Osteoblast (primary cell): ENCODE results near the gene TDRD7. TPM values are rescaled to one million over a fixed set of nuclear protein-coding genes. Genes with fewer than 3 reads are reported as not detected.

Experiments used
- DNase-seq: peaks from one replicate; pipeline ENCODE4 v3.0.0; 2011; ENCODE audit warnings: low spot score, mixed read lengths; ENCODE audit not compliant: insufficient read length; ENCODE audit errors: missing footprints
- H2AFZ ChIP-seq: 2 replicates; pipeline ENCODE4 v1.6.0; 2011; ENCODE audit warnings: mild to moderate bottlenecking, low read length
- H3K27ac ChIP-seq: 2 replicates; pipeline ENCODE4 v1.5.1; 2011; ENCODE audit warnings: mild to moderate bottlenecking, low read depth, low read length, moderate library complexity
- H3K27me3 ChIP-seq: 2 replicates; pipeline ENCODE4 v1.6.0; 2012; ENCODE audit warnings: mild to moderate bottlenecking, control low read depth, inconsistent platforms, low read length, moderate library complexity; ENCODE audit not compliant: insufficient read depth
- H3K36me3 ChIP-seq: 2 replicates; pipeline ENCODE4 v1.5.1; 2011; ENCODE audit warnings: mild to moderate bottlenecking, low read length, control low read depth, moderate library complexity; ENCODE audit not compliant: insufficient read depth
- H3K4me1 ChIP-seq: 2 replicates; pipeline ENCODE4 v1.5.1; 2011; ENCODE audit warnings: mild to moderate bottlenecking, low read length, control low read depth, moderate library complexity; ENCODE audit not compliant: insufficient read depth
- H3K4me2 ChIP-seq: 2 replicates; pipeline ENCODE4 v1.6.0; 2011; ENCODE audit warnings: mild to moderate bottlenecking, low read length; ENCODE audit not compliant: insufficient read depth
- H3K4me3 ChIP-seq: fragments of 200-600 bp; sonication (generic); 3 replicates; pipeline ENCODE4 v1.5.1; 2012; ENCODE audit warnings: mild to moderate bottlenecking, low read length, inconsistent platforms; ENCODE audit not compliant: insufficient read depth
- H3K79me2 ChIP-seq: 2 replicates; pipeline ENCODE4 v1.6.0; 2012; ENCODE audit warnings: mild to moderate bottlenecking, low read length, control low read depth, inconsistent platforms; ENCODE audit not compliant: insufficient read depth
- H3K9me3 ChIP-seq: 2 replicates; pipeline ENCODE4 v1.5.1; 2011; ENCODE audit warnings: low read depth, low read length, control low read depth
- H4K20me1 ChIP-seq: 2 replicates; pipeline ENCODE4 v1.6.0; 2012; ENCODE audit warnings: mild to moderate bottlenecking, low read length, control low read depth; ENCODE audit not compliant: insufficient read depth
- CTCF ChIP-seq: IDR thresholded peaks from 2 replicates; pipeline ENCODE4 v1.5.1; 2011; ENCODE audit warnings: mild to moderate bottlenecking, low read depth, low read length, moderate library complexity; ENCODE audit errors: extremely low read depth
- total RNA-seq: library from RNA; depleted of rRNA; stranded (reverse); fragments of >200 nt; gene quantifications from 2 replicates; pipeline ENCODE4 v1.2.3, GENCODE V29; 2012

The TDRD7 gene
- total RNA-seq, 1 donor = 8.0 TPM

- Histone ChIP-seq H3K4me1 (peaks cover 4% of the 10 kb centered on the region), H3K79me2 (no peaks in the 10 kb centered on the region), H3K4me3 (no peak overlapping the region), H3K27me3 (no peaks in the 10 kb centered on the region), H3K4me2 (no peak overlapping the region), H3K36me3 (no peaks in the 10 kb centered on the region), H3K27ac (no peak overlapping the region), H3K9me3 (no peaks in the 10 kb centered on the region), H4K20me1 (no peaks in the 10 kb centered on the region), H2AFZ (no peak overlapping the region)
- no peak for DNase-seq
- TF ChIP-seq CTCF = no peak
Measured at GRCh38 chr9:97394881-97395280, 17.0 kb upstream of the TDRD7 start.

- no peak overlapping the region for H3K4me2 ChIP-seq
- H4K20me1 ChIP-seq = no peaks in the 10 kb centered on the region
- H3K4me3 ChIP-seq = no peak overlapping the region
- H3K36me3 ChIP-seq = no peaks in the 10 kb centered on the region
- no peaks in the 10 kb centered on the region for H3K79me2 ChIP-seq
- no peaks in the 10 kb centered on the region for H3K27me3 ChIP-seq
- no peak overlapping the region for H3K27ac ChIP-seq
- TF ChIP-seq CTCF = no peak
- no peak for DNase-seq
- no peaks in the 10 kb centered on the region for H3K9me3 ChIP-seq
- H3K4me1 ChIP-seq = peaks cover 4% of the 10 kb centered on the region
- H2AFZ ChIP-seq = no peak overlapping the region
Measured at GRCh38 chr9:97395745-97396144, 16.2 kb upstream of the TDRD7 start.

- Histone ChIP-seq H3K79me2 (no peaks in the 10 kb centered on the region), H3K36me3 (no peaks in the 10 kb centered on the region), H3K4me1 (peaks cover 4% of the 10 kb centered on the region), H3K9me3 (no peaks in the 10 kb centered on the region), H3K4me3 (no peak overlapping the region), H3K27ac (no peak overlapping the region), H3K4me2 (no peak overlapping the region), H2AFZ (no peak overlapping the region), H3K27me3 (no peaks in the 10 kb centered on the region), H4K20me1 (no peaks in the 10 kb centered on the region)
- no peak for DNase-seq
- no peak for TF ChIP-seq CTCF
Measured at GRCh38 chr9:97396256-97396655, 15.6 kb upstream of the TDRD7 start.

GRCh38 chr9:97397220-97397619 lies 14.7 kb upstream of the TDRD7 start:
- DNase-seq = no peak

More at GRCh38 chr9:97397220-97397619, 14.7 kb upstream of the TDRD7 start:
- H2AFZ ChIP-seq = no peak overlapping the region
- no peaks in the 10 kb centered on the region for H3K9me3 ChIP-seq
- H3K4me3 ChIP-seq = no peak overlapping the region
- no peak overlapping the region for H3K27ac ChIP-seq
- TF ChIP-seq CTCF = no peak
- H3K27me3 ChIP-seq = no peaks in the 10 kb centered on the region
- H3K36me3 ChIP-seq = no peaks in the 10 kb centered on the region
- no peaks in the 10 kb centered on the region for H3K79me2 ChIP-seq
- no peaks in the 10 kb centered on the region for H4K20me1 ChIP-seq
- H3K4me2 ChIP-seq = no peak overlapping the region
- H3K4me1 ChIP-seq = peaks cover 4% of the 10 kb centered on the region
